ENCODE measurements around the gene CEP55.

DNA sequence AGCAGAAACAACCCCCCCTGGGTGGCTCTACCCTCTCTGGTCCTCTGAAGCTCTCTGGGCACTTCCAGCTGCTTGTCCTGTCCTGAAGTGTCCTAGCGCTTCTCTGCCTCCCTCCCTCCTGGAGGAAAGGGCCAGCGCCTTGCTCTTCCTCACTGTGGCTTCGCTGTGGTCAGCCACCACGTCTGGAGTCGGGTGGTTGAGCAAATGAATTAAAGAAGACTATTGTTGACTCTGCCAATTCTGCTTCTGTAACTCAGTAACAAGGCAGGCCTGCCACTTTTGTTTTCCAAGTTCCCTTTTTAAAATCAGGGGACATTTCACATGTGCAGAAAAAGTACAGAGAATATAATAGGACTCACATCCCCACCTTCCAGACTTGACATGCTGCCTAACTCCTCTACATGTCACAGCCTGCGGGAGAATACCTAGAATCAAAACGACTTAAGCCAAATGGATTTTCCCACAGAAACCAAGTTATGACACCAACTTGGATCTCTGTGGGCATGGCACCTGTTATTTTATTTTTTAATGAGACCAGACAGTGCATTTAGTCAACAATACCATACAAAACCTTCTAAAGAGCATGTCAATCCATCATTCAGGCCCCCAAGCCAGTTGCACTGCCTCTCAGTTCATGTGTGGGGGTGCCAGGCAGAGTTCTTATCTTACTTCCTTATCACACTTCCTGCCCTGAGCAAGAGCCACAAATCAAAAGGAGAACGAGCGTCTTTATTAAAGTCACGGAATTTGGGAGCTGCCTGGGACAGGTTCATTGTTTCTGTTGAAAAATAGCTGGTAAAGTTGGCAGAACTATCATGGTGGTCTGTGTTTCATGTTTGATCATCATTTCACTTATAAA lies 76.9 kb downstream of the CEP55 start:
- TF ChIP-seq SP1 (IDR thresholded peaks at IDR 0.05) = no peak
- no peak for TF ChIP-seq TARDBP (IDR thresholded peaks at IDR 0.05)
- TF ChIP-seq ELF4 (IDR thresholded peaks at IDR 0.05) = no peak
- TF ChIP-seq, protein P1, sequence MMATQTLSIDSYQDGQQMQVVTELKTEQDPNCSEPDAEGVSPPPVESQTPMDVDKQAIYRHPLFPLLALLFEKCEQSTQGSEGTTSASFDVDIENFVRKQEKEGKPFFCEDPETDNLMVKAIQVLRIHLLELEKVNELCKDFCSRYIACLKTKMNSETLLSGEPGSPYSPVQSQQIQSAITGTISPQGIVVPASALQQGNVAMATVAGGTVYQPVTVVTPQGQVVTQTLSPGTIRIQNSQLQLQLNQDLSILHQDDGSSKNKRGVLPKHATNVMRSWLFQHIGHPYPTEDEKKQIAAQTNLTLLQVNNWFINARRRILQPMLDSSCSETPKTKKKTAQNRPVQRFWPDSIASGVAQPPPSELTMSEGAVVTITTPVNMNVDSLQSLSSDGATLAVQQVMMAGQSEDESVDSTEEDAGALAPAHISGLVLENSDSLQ (IDR thresholded peaks at IDR 0.05) = no peak
- TF ChIP-seq ARNT (IDR thresholded peaks at IDR 0.05) = no peak
- no peak for TF ChIP-seq FOXA1 (IDR thresholded peaks at IDR 0.05)
- TF ChIP-seq FOXM1 (IDR thresholded peaks at IDR 0.05; ENCODE audit: borderline replicate concordance) = no peak
- no peak for TF ChIP-seq NFRKB (IDR thresholded peaks at IDR 0.05)
